ENCODE data around the gene E2F3. TPM values are rescaled to one million over a fixed set of nuclear protein-coding genes. Genes with fewer than 3 reads are reported as not detected.
A peak's percentile ranks its signal among the peaks of the same experiment; 100 is the strongest.
"Not testable (repeated sequence)": the region's sequence is repeated elsewhere in the genome, so short reads cannot be mapped to it uniquely, and the experiment has no call there.

The E2F3 gene
- total and polyA plus RNA-seq, 2 experiments from 2014 or later, result 11.1 to 12.6 TPM

DNA sequence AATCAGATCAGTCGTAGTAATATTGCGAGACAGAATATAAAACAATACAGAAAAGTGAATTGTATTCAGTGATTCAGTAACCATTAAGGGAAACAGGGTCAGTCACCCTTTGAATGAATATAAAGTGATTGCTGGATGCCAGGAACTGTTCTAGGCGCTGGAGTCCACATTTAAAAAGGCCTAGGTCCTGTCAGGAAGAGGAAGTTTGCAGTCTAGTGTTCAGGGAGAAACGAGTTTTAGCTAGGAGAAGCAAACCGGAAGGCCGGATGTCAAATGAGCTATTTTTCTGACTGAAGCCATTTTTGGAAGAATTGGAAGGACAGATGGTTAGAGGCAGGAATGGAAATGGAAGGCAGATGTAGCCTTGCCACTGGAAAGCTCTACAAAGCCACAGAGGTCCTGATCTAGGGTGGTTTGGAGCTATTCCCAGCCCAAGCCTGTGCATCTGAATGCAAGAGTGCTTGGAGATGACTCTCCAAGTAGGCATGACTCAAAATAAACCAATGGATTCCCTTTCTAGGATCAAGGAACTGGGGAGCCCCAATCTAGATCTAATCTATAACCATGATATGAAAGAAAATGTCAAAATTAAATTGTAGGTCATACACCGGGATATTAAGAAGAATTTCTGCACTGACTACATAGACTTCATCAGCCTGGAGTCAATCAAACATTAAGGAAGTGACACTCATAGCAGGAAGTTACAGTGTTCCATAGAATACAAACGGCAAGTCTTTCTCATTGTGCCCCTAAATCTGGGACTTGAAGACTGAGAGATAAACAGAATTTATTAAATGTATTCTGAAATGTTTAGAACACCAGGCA lies 95.7 kb downstream of the E2F3 start:
- H3K27me3 ChIP-seq, result no peaks in the 10 kb centered on the region
- no peaks in the 10 kb centered on the region for H3K9me3 ChIP-seq (ENCODE audit: low read depth)
- peak in 1 of 2 donors; percentile 33 for DNase-seq (ENCODE audit: low read depth in 1 of 2, low spot score in 1 of 2)
- TF ChIP-seq CTCF (IDR thresholded peaks at IDR 0.05; ENCODE audit: low read depth, low read length), result no peak
- H3K36me3 ChIP-seq, result no peaks in the 10 kb centered on the region
- H3K27ac ChIP-seq, result no peak overlapping the region
- no peak overlapping the region for H3K4me3 ChIP-seq
- no peaks in the 10 kb centered on the region for H3K4me1 ChIP-seq (ENCODE audit: low read depth)

DNA sequence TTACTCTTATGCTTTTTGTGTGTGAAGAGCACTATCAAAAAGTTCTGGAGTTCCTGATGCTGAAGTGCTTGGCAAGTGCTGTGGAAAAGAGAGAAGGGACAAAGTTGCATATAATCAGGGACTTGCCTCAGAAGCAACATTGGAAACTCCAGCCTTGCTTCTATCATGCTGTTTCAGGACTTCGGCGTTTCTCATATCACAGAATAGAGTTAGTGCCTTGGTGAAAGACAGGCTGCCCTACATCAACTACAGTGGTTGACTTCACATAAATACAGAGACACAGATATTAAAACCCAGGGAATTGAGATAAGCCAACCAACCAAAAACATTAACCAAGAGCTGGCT lies 96.3 kb downstream of the E2F3 start:
- Histone ChIP-seq H3K36me3 (no peaks in the 10 kb centered on the region), H3K27me3 (no peaks in the 10 kb centered on the region), H3K9me3 (ENCODE audit: low read depth) (no peaks in the 10 kb centered on the region), H3K4me1 (ENCODE audit: low read depth) (no peaks in the 10 kb centered on the region), H3K27ac (no peak overlapping the region), H3K4me3 (no peak overlapping the region)
- DNase-seq (ENCODE audit: low read depth in 1 of 2, low spot score in 1 of 2), result no peak
- no peak for TF ChIP-seq CTCF (IDR thresholded peaks at IDR 0.05; ENCODE audit: low read depth, low read length)

- no peaks in the 10 kb centered on the region for H3K4me1 ChIP-seq (ENCODE audit: low read depth)
- TF ChIP-seq CTCF (IDR thresholded peaks at IDR 0.05; ENCODE audit: low read depth, low read length), result no peak
- H3K36me3 ChIP-seq, result no peaks in the 10 kb centered on the region
- no peak overlapping the region for H3K27ac ChIP-seq
- DNase-seq (ENCODE audit: low read depth in 1 of 2, low spot score in 1 of 2), result no peak
- no peaks in the 10 kb centered on the region for H3K9me3 ChIP-seq (ENCODE audit: low read depth)
- no peak overlapping the region for H3K4me3 ChIP-seq
- no peaks in the 10 kb centered on the region for H3K27me3 ChIP-seq
Observed at GRCh38 chr6:20509212-20509611, 107.5 kb downstream of the E2F3 start.

- Histone ChIP-seq H3K27me3 (no peaks in the 10 kb centered on the region), H3K36me3 (no peaks in the 10 kb centered on the region), H3K9me3 (ENCODE audit: low read depth) (no peaks in the 10 kb centered on the region), H3K4me3 (no peak overlapping the region), H3K4me1 (ENCODE audit: low read depth) (no peaks in the 10 kb centered on the region), H3K27ac (no peak overlapping the region)
- DNase-seq (ENCODE audit: low read depth in 1 of 2, low spot score in 1 of 2), result no peak
- TF ChIP-seq CTCF (IDR thresholded peaks at IDR 0.05; ENCODE audit: low read depth, low read length), result no peak
Observed at GRCh38 chr6:20511852-20512251, 110.2 kb downstream of the E2F3 start.

DNA sequence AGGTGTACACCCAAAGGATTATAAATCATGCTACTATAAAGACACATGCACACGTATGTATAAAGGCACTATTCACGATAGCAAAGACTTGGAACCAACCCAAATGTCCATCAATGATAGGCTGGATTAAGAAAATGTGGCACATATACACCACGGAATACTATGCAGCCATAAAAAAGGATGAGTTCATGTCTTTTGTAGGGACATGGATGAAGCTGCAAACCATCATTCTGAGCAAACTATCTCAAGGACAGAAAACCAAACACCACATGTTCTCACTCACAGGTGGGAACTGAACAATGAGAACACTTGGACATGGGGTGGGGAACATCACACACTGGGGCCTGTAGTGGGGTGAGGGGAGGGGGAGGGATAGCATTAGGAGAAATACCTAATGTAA lies 123.5 kb downstream of the E2F3 start:
- H3K27me3 ChIP-seq; DNase-seq (ENCODE audit: low read depth in 1 of 2, low spot score in 1 of 2); H3K4me3 ChIP-seq; H3K36me3 ChIP-seq; H3K9me3 ChIP-seq (ENCODE audit: low read depth); H3K27ac ChIP-seq; H3K4me1 ChIP-seq (ENCODE audit: low read depth): not testable (repeated sequence)

DNA sequence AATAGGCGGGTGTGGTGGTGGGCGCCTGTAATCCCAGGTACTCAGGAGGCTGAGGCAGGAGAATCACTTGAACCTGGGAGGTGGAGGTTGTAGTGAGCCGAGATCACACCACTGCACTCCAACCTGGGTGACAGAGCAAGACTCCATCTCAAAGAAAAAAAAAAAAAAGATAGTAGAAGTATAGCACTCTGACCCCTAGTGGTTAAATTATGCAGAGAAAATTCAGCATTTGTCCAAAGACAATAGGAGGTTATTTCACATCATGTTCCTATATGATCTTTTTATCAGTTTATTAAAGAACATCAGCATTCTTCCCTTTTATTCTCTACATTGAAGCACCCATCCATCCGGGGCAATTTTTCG lies 127.4 kb downstream of the E2F3 start:
- not testable (repeated sequence) for H3K4me3 ChIP-seq; H3K4me1 ChIP-seq (ENCODE audit: low read depth); H3K9me3 ChIP-seq (ENCODE audit: low read depth); H3K36me3 ChIP-seq; H3K27me3 ChIP-seq; H3K27ac ChIP-seq
- peak; percentile 39 for TF ChIP-seq CTCF (IDR thresholded peaks at IDR 0.05; ENCODE audit: low read depth, low read length)
- DNase-seq (ENCODE audit: low read depth in 1 of 2, low spot score in 1 of 2), result peak; percentile 57 to 65
